ENCODE measurements around the gene UNC5C. TPM values are rescaled to one million over a fixed set of nuclear protein-coding genes. Genes with fewer than 3 reads are reported as not detected.

The UNC5C gene
- polyA plus RNA-seq, 1 of the 3 experiments (the other 2 are of a cell fraction) = 3.3 TPM

GRCh38 chr4:95231681-95232080 lies 317.1 kb downstream of the UNC5C start:
- TF ChIP-seq JUND (IDR thresholded peaks at IDR 0.05) = no peak
- TF ChIP-seq EP300 (IDR thresholded peaks at IDR 0.05; ENCODE audit: borderline replicate concordance in 1 of 2, low read depth in 1 of 2, low read length in 1 of 2) = no peak
- no peak for TF ChIP-seq TAF1 (IDR thresholded peaks at IDR 0.05; ENCODE audit: borderline replicate concordance, low read depth, low read length)
- TF ChIP-seq MEF2A (IDR thresholded peaks at IDR 0.05; ENCODE audit: borderline replicate concordance, low read depth) = no peak
- no peak for TF ChIP-seq ELF1 (IDR thresholded peaks at IDR 0.05)
- TF ChIP-seq YY1 (IDR thresholded peaks at IDR 0.05; ENCODE audit: low read depth) = no peak
- no peak for TF ChIP-seq ZBTB33 (IDR thresholded peaks at IDR 0.05; ENCODE audit: borderline replicate concordance, low read depth)
- TF ChIP-seq CTCF (IDR thresholded peaks at IDR 0.05) = no peak
- TF ChIP-seq SIN3A (IDR thresholded peaks at IDR 0.05; ENCODE audit: borderline replicate concordance, low read depth, low read length) = no peak
- TF ChIP-seq RXRA (IDR thresholded peaks at IDR 0.05; ENCODE audit: borderline replicate concordance, low read depth) = no peak
- POLR2A ChIA-PET = no interaction called here
- H2AFZ ChIP-seq (ENCODE audit: low read depth) = no peak overlapping the region
- no peak overlapping the region for H3K4me2 ChIP-seq
- H3K79me2 ChIP-seq (ENCODE audit: insufficient read depth) = no peaks in the 10 kb centered on the region
- H3K9ac ChIP-seq = no peak overlapping the region
- H3K4me1 ChIP-seq (ENCODE audit: control insufficient read depth in 1 of 2, insufficient read depth in 2 of 2, low read depth in 1 of 2, low read length in 1 of 2) = no peaks in the 10 kb centered on the region; a peak in 1 of 4 replicates
- no peaks in the 10 kb centered on the region for H4K20me1 ChIP-seq (ENCODE audit: insufficient read depth)
- CTCF ChIA-PET = interaction anchor here (0.8 kb wide), 1 partner anchor 26 kb away, joined by 3 read pairs; no protein-coding TSS in a partner anchor
- peaks cover 0 to 17% of the 10 kb centered on the region in 2 experiments for H3K36me3 ChIP-seq (replicated peaks in 1 of 2; ENCODE audit: control insufficient read depth in 1 of 2, insufficient read depth in 2 of 2, low read length in 1 of 2)
- H3K9me2 ChIP-seq = no peaks in the 10 kb centered on the region
- no peaks in the 10 kb centered on the region for H3F3A ChIP-seq (replicated peaks; ENCODE audit: insufficient read depth)
- no peaks in the 10 kb centered on the region for H3K27me3 ChIP-seq (ENCODE audit: insufficient read depth)
- H3K4me3 ChIP-seq (ENCODE audit: low read depth in 2 of 2, low read length in 1 of 2) = no peak overlapping the region
- no peak overlapping the region for H3K27ac ChIP-seq (ENCODE audit: low read depth in 2 of 2, low read length in 1 of 2)
- H3K9me3 ChIP-seq = no peaks in the 10 kb centered on the region
- no peak for DNase-seq

- CTCF ChIA-PET = interaction anchor here (0.5 to 1.2 kb wide), 2 partner anchors 24 to 67 kb away, joined by 3 read pairs; no protein-coding TSS in a partner anchor
- Histone ChIP-seq H3K27ac (ENCODE audit: low read depth in 2 of 2, low read length in 1 of 2) (no peak overlapping the region), H4K20me1 (ENCODE audit: insufficient read depth) (no peaks in the 10 kb centered on the region), H3K79me2 (ENCODE audit: insufficient read depth) (no peaks in the 10 kb centered on the region), H3K9me3 (no peaks in the 10 kb centered on the region), H3F3A (replicated peaks; ENCODE audit: insufficient read depth) (no peaks in the 10 kb centered on the region), H2AFZ (ENCODE audit: low read depth) (no peak overlapping the region), H3K27me3 (ENCODE audit: insufficient read depth) (no peaks in the 10 kb centered on the region), H3K4me1 (ENCODE audit: control insufficient read depth in 1 of 2, insufficient read depth in 2 of 2, low read depth in 1 of 2, low read length in 1 of 2) (no peaks in the 10 kb centered on the region), H3K36me3 (replicated peaks in 1 of 2; ENCODE audit: control insufficient read depth in 1 of 2, insufficient read depth in 2 of 2, low read length in 1 of 2) (peaks cover 0 to 16% of the 10 kb centered on the region in 2 experiments), H3K9me2 (no peaks in the 10 kb centered on the region), H3K4me2 (no peak overlapping the region), H3K4me3 (ENCODE audit: low read depth in 2 of 2, low read length in 1 of 2) (no peak overlapping the region), H3K9ac (no peak overlapping the region)
- POLR2A ChIA-PET = no interaction called here
- TF ChIP-seq GATA2 (CRISPR knock-in tag; IDR thresholded peaks at IDR 0.05) (no peak), SIN3A (IDR thresholded peaks at IDR 0.05; ENCODE audit: borderline replicate concordance, low read depth, low read length) (no peak), FOXJ3 (CRISPR knock-in tag; IDR thresholded peaks at IDR 0.05) (no peak), NFIC (IDR thresholded peaks at IDR 0.05; ENCODE audit: borderline replicate concordance) (no peak), POLR2AphosphoS5 (IDR thresholded peaks at IDR 0.05; ENCODE audit: low read depth, low read length) (no peak), RFX5 (IDR thresholded peaks at IDR 0.05; ENCODE audit: low read length) (no peak), YY1 (IDR thresholded peaks at IDR 0.05; ENCODE audit: low read depth) (no peak), RCOR1 (IDR thresholded peaks at IDR 0.05; ENCODE audit: low read length) (no peak), GABPA (IDR thresholded peaks at IDR 0.05; ENCODE audit: low read depth) (no peak), EP300 (IDR thresholded peaks at IDR 0.05; ENCODE audit: borderline replicate concordance in 1 of 2, low read depth in 1 of 2, low read length in 1 of 2) (no peak), IRF3 (IDR thresholded peaks at IDR 0.05; ENCODE audit: low read depth, low read length) (no peak), REST (IDR thresholded peaks at IDR 0.05; ENCODE audit: low read depth, low read length) (no peak), FOXM1 (IDR thresholded peaks at IDR 0.05; ENCODE audit: low read depth) (no peak)
- no peak for DNase-seq
- WGBS (ENCODE audit: low lambda C conversion rate) = 88% methylated on average over 6 of the region's 6 CpGs
These were observed 322.9 kb downstream of the UNC5C start for GRCh38 chr4:95225849-95226248.
